GM18868 (cell line): ENCODE data around the gene SNX9.
"Not testable (repeated sequence)": the region's sequence is repeated elsewhere in the genome, so short reads cannot be mapped to it uniquely, and the experiment has no call there.

Source experiments
- ATAC-seq: cut with Tn5 transposase; IDR thresholded peaks from one replicate; pipeline ENCODE4 v1.9.1; 2021; ENCODE audit warnings: mild to moderate bottlenecking, moderate library complexity; ENCODE audit not compliant: unreplicated experiment

Gene SNX9

GRCh38 chr6:157946865-157947532, 124.0 kb downstream of the SNX9 start:
- peak; percentile 86 for ATAC-seq

- ATAC-seq: not testable (repeated sequence)
Measured at GRCh38 chr6:157950899-157951298, 127.9 kb downstream of the SNX9 start.

- no peak for ATAC-seq
Measured at GRCh38 chr6:157951828-157952227, 128.8 kb downstream of the SNX9 start.

GRCh38 chr6:157952861-157953351, 129.9 kb downstream of the SNX9 start:
- no peak for ATAC-seq

- no peak for ATAC-seq
Measured at GRCh38 chr6:157953580-157954091, 130.6 kb downstream of the SNX9 start.

GRCh38 chr6:157954150-157955117, 131.4 kb downstream of the SNX9 start:
- ATAC-seq: no peak

- no peak for ATAC-seq
Measured at GRCh38 chr6:157955675-157956074, 132.6 kb downstream of the SNX9 start.

GRCh38 chr6:157956171-157956730, 133.2 kb downstream of the SNX9 start:
- no peak for ATAC-seq

- ATAC-seq: no peak
Measured at GRCh38 chr6:157959451-157960227, 136.6 kb downstream of the SNX9 start.

- no peak for ATAC-seq
Measured at GRCh38 chr6:157961153-157961831, 138.2 kb downstream of the SNX9 start.

- ATAC-seq: no peak
Measured at GRCh38 chr6:157961832-157962575, 139.0 kb downstream of the SNX9 start.

- ATAC-seq: no peak
Measured at GRCh38 chr6:157962601-157963302, 139.7 kb downstream of the SNX9 start.

- no peak for ATAC-seq
Measured at GRCh38 chr6:157964100-157964499, 141.1 kb downstream of the SNX9 start.

GRCh38 chr6:157965387-157965786, 142.3 kb downstream of the SNX9 start:
- no peak for ATAC-seq

GRCh38 chr6:157966589-157966977, 143.5 kb downstream of the SNX9 start:
- no peak for ATAC-seq

- ATAC-seq: no peak
Measured at GRCh38 chr6:157967020-157967419, 144.0 kb downstream of the SNX9 start.

- no peak for ATAC-seq
Measured at GRCh38 chr6:157967486-157967885, 144.4 kb downstream of the SNX9 start.

- not testable (repeated sequence) for ATAC-seq
Measured at GRCh38 chr6:157972177-157972576, 149.1 kb downstream of the SNX9 start.
